Measurements from ENCODE around the gene KCTD21. TPM values are rescaled to one million over a fixed set of nuclear protein-coding genes. Genes with fewer than 3 reads are reported as not detected.

Gene KCTD21
- total and polyA plus RNA-seq, 2 experiments from 2014 or later: 5.7 to 13.1 TPM

DNA sequence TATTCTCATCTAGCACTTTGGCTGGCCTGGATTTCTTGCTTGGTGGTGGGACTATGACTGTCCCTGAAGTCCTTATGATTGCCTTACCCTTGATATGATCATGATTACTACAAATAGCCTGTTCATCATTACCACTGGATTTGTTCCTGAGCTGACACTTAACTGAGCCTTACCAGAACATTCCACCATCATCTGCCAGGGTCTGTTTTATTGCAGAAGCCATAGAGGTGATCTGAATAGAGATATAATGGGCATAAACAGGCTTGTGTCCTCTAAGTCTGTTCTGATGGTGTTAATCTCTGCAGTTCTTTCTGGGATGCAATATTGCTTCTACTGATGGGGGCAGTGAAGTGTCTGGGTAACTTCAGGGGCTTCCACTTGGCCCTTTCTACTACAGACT is 36.6 kb downstream of the KCTD21 start:
- no peak for DNase-seq
- H2AFZ ChIP-seq: no peak overlapping the region
- TF ChIP-seq EZH2 (IDR thresholded peaks at IDR 0.05; ENCODE audit: insufficient read depth, poor library complexity, severe bottlenecking) (no peak), EZH2phosphoT487 (IDR thresholded peaks at IDR 0.05; ENCODE audit: insufficient read depth, low read depth) (no peak)
- peaks cover 4% of the 10 kb centered on the region; the same call in 1 of the 2 replicates for H3K4me1 ChIP-seq (ENCODE audit: insufficient read depth)
- no peaks in the 10 kb centered on the region for H3K27me3 ChIP-seq (replicated peaks; ENCODE audit: insufficient read depth)
- H3K9me2 ChIP-seq (ENCODE audit: insufficient read depth): no peaks in the 10 kb centered on the region
- no peak overlapping the region for H3K4me3 ChIP-seq
- no peak overlapping the region for H3K27ac ChIP-seq
- no peaks in the 10 kb centered on the region for H3F3A ChIP-seq (ENCODE audit: insufficient read depth)
- H3K9me3 ChIP-seq (ENCODE audit: low read depth): no peaks in the 10 kb centered on the region
- no peaks in the 10 kb centered on the region for H3K36me3 ChIP-seq (ENCODE audit: low read depth)
- no peak overlapping the region for H3K4me2 ChIP-seq (ENCODE audit: unreplicated experiment)
- in situ Hi-C loops (cut with MboI): no loop called here
- no peaks in the 10 kb centered on the region for H4K20me1 ChIP-seq (ENCODE audit: insufficient read depth)
- no peaks in the 10 kb centered on the region for H3K79me2 ChIP-seq (ENCODE audit: insufficient read depth)
- H3K9ac ChIP-seq: no peak overlapping the region

DNA sequence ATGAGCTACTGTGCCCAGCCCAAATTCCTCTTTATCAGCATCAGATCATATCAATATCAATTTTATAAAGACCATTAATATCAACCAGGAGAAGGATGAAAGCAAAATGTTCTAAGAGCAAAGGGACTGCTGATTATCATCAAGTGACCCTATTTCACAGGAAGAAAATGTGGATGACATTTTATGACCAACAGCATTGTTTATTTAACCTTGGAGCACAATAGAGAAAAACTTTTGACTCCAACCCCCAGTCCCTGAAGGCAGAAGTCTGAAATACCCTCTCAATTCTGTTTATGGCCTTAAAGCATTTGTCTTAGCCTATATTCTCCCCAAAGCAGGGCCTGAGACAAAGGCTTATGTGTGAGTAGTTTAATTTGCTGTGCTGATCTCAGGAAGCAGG is 37.7 kb downstream of the KCTD21 start:
- Histone ChIP-seq H3K36me3 (ENCODE audit: low read depth) (no peaks in the 10 kb centered on the region), H3K9me3 (ENCODE audit: low read depth) (no peaks in the 10 kb centered on the region), H3K4me2 (ENCODE audit: unreplicated experiment) (no peak overlapping the region), H3K27me3 (replicated peaks; ENCODE audit: insufficient read depth) (no peaks in the 10 kb centered on the region), H4K20me1 (ENCODE audit: insufficient read depth) (no peaks in the 10 kb centered on the region), H3K4me1 (ENCODE audit: insufficient read depth) (peaks cover 4% of the 10 kb centered on the region; the same call in 1 of the 2 replicates), H3K27ac (no peak overlapping the region), H3K4me3 (no peak overlapping the region), H3K9ac (no peak overlapping the region), H3F3A (ENCODE audit: insufficient read depth) (no peaks in the 10 kb centered on the region), H3K79me2 (ENCODE audit: insufficient read depth) (no peaks in the 10 kb centered on the region), H2AFZ (no peak overlapping the region), H3K9me2 (ENCODE audit: insufficient read depth) (no peaks in the 10 kb centered on the region)
- no peak for TF ChIP-seq EZH2 (IDR thresholded peaks at IDR 0.05; ENCODE audit: insufficient read depth, poor library complexity, severe bottlenecking)
- no peak for TF ChIP-seq EZH2phosphoT487 (IDR thresholded peaks at IDR 0.05; ENCODE audit: insufficient read depth, low read depth)
- in situ Hi-C loops (cut with MboI): no loop called here
- no peak for DNase-seq

DNA sequence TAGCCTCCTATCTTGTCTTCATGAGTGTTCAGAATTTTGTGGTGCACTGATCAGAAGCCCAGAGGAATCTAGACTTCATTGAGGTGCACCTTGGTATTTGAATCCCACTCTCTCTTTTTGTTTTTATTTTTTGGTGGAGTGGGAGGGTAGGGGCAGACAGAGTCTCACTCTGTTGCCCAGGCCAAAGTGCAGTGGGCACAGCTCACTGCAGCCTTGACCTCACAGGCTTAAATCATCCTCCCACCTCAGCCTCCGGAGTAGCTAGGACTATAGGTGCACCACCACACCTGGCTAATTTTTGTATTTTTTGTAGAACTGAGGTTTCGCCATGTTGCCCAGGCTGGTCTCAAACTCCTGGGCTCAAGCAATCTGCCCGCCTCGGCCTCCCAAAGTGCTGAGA is 38.1 kb downstream of the KCTD21 start:
- no peaks in the 10 kb centered on the region for H3K79me2 ChIP-seq (ENCODE audit: insufficient read depth)
- no peaks in the 10 kb centered on the region for H4K20me1 ChIP-seq (ENCODE audit: insufficient read depth)
- in situ Hi-C loops (cut with MboI): no loop called here
- no peak overlapping the region for H3K4me2 ChIP-seq (ENCODE audit: unreplicated experiment)
- no peak overlapping the region for H2AFZ ChIP-seq
- no peaks in the 10 kb centered on the region for H3K9me2 ChIP-seq (ENCODE audit: insufficient read depth)
- no peak overlapping the region for H3K4me3 ChIP-seq
- TF ChIP-seq EZH2 (IDR thresholded peaks at IDR 0.05; ENCODE audit: insufficient read depth, poor library complexity, severe bottlenecking): no peak
- no peak for TF ChIP-seq EZH2phosphoT487 (IDR thresholded peaks at IDR 0.05; ENCODE audit: insufficient read depth, low read depth)
- no peak for DNase-seq
- H3K27ac ChIP-seq: no peak overlapping the region
- H3K9me3 ChIP-seq (ENCODE audit: low read depth): no peaks in the 10 kb centered on the region
- no peaks in the 10 kb centered on the region for H3F3A ChIP-seq (ENCODE audit: insufficient read depth)
- peaks cover 4% of the 10 kb centered on the region; the same call in 1 of the 2 replicates for H3K4me1 ChIP-seq (ENCODE audit: insufficient read depth)
- H3K36me3 ChIP-seq (ENCODE audit: low read depth): no peaks in the 10 kb centered on the region
- H3K27me3 ChIP-seq (replicated peaks; ENCODE audit: insufficient read depth): no peaks in the 10 kb centered on the region
- WGBS, 2 experiments (ENCODE audit: low coverage in 1 of 2, low lambda C conversion rate in 2 of 2, missing lambda C conversion rate in 2 of 2): 94 to 98% methylated on average over 4 of the region's 4 CpGs
- no peak overlapping the region for H3K9ac ChIP-seq

- H3K9me2 ChIP-seq (ENCODE audit: insufficient read depth): no peaks in the 10 kb centered on the region
- H3K9ac ChIP-seq: no peak overlapping the region
- H4K20me1 ChIP-seq (ENCODE audit: insufficient read depth): no peaks in the 10 kb centered on the region
- H3K9me3 ChIP-seq (ENCODE audit: low read depth): no peaks in the 10 kb centered on the region
- no peak overlapping the region for H2AFZ ChIP-seq
- no peak overlapping the region for H3K4me3 ChIP-seq
- in situ Hi-C loops (cut with MboI): loop anchor here (25.0 kb wide), 1 partner anchor 413 kb away; the partner anchor contains the start of gene NARS2
- no peaks in the 10 kb centered on the region for H3K79me2 ChIP-seq (ENCODE audit: insufficient read depth)
- no peaks in the 10 kb centered on the region for H3K27me3 ChIP-seq (replicated peaks; ENCODE audit: insufficient read depth)
- H3K36me3 ChIP-seq (ENCODE audit: low read depth): no peaks in the 10 kb centered on the region
- H3K27ac ChIP-seq: no peak overlapping the region
- peak; percentile 72 for DNase-seq
- TF ChIP-seq EZH2 (IDR thresholded peaks at IDR 0.05; ENCODE audit: insufficient read depth, poor library complexity, severe bottlenecking) (no peak), EZH2phosphoT487 (IDR thresholded peaks at IDR 0.05; ENCODE audit: insufficient read depth, low read depth) (no peak)
- H3K4me2 ChIP-seq (ENCODE audit: unreplicated experiment): no peak overlapping the region
- peaks cover 4% of the 10 kb centered on the region; the same call in 1 of the 2 replicates for H3K4me1 ChIP-seq (ENCODE audit: insufficient read depth)
- 6 to 9% methylated on average over 1 of the region's 1 CpG for WGBS, 2 experiments (ENCODE audit: low coverage in 1 of 2, low lambda C conversion rate in 2 of 2, missing lambda C conversion rate in 2 of 2)
- H3F3A ChIP-seq (ENCODE audit: insufficient read depth): no peaks in the 10 kb centered on the region
Observed at GRCh38 chr11:78149646-78150045, 38.8 kb downstream of the KCTD21 start.

DNA sequence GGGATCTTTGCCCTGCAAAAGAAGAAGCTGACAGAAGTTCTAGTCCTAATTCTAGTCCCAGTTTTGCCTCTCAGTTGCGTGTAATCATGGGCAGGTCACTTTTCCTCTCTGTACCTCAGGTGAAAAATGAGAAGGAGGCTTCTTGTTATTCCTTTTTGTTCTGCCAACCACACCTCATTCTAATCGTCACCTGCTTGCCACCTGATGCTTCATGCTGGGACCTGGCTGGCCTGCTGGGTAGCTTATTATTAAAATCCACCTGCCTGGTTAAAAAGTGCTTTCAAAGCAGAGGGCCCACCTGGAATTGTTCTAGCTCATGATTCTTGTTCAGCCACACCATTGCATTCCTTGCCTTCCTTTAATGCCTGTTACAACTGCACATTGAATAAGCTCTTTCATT is 40.6 kb downstream of the KCTD21 start:
- Histone ChIP-seq H4K20me1 (ENCODE audit: insufficient read depth) (no peaks in the 10 kb centered on the region), H3K27me3 (replicated peaks; ENCODE audit: insufficient read depth) (no peaks in the 10 kb centered on the region), H3K27ac (no peak overlapping the region), H3K4me2 (ENCODE audit: unreplicated experiment) (no peak overlapping the region), H3K9ac (no peak overlapping the region), H3K4me1 (ENCODE audit: insufficient read depth) (peaks cover 4% of the 10 kb centered on the region; the same call in 1 of the 2 replicates), H3K9me2 (ENCODE audit: insufficient read depth) (no peaks in the 10 kb centered on the region), H2AFZ (no peak overlapping the region), H3K36me3 (ENCODE audit: low read depth) (no peaks in the 10 kb centered on the region), H3K79me2 (ENCODE audit: insufficient read depth) (no peaks in the 10 kb centered on the region), H3K4me3 (no peak overlapping the region), H3F3A (ENCODE audit: insufficient read depth) (no peaks in the 10 kb centered on the region), H3K9me3 (ENCODE audit: low read depth) (no peaks in the 10 kb centered on the region)
- DNase-seq: no peak
- WGBS, 2 experiments (ENCODE audit: low coverage in 1 of 2, low lambda C conversion rate in 2 of 2, missing lambda C conversion rate in 2 of 2): 79% methylated on average over 2 of the region's 2 CpGs
- TF ChIP-seq EZH2 (IDR thresholded peaks at IDR 0.05; ENCODE audit: insufficient read depth, poor library complexity, severe bottlenecking): no peak
- no peak for TF ChIP-seq EZH2phosphoT487 (IDR thresholded peaks at IDR 0.05; ENCODE audit: insufficient read depth, low read depth)
- in situ Hi-C loops (cut with MboI): loop anchor here (25.0 kb wide), 1 partner anchor 414 kb away; the partner anchor contains the start of gene NARS2
